GM19452 (cell line): ENCODE data around the gene SDHA.
"Not testable (repeated sequence)": the region's sequence is repeated elsewhere in the genome, so short reads cannot be mapped to it uniquely, and the experiment has no call there.

Experiments used
- ATAC-seq: cut with Tn5 transposase; IDR thresholded peaks from one replicate; pipeline ENCODE4 v1.9.1; 2021; ENCODE audit not compliant: unreplicated experiment

The SDHA gene

GRCh38 chr5:251975-252374 is 33.9 kb downstream of the SDHA start:
- ATAC-seq, result not testable (repeated sequence)

- ATAC-seq, result no peak
These were observed 34.4 kb downstream of the SDHA start for GRCh38 chr5:252546-252945.

DNA sequence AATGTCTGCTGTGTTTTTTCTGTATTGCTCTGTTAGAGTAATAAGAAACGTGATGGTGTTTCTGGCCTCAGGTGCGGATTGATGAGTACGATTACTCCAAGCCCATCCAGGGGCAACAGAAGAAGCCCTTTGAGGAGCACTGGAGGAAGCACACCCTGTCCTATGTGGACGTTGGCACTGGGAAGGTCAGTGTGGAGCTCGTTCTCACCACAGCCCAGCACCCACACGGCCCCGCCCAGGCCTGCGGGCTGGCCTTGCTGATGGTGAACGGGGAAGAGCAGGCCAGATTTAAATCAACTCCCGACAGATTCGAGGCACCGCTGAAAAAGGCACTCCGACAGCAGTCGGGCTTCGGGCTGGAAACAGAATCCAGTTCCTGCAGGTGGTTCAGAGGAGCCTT is 36.2 kb downstream of the SDHA start:
- ATAC-seq, result not testable (repeated sequence)

DNA sequence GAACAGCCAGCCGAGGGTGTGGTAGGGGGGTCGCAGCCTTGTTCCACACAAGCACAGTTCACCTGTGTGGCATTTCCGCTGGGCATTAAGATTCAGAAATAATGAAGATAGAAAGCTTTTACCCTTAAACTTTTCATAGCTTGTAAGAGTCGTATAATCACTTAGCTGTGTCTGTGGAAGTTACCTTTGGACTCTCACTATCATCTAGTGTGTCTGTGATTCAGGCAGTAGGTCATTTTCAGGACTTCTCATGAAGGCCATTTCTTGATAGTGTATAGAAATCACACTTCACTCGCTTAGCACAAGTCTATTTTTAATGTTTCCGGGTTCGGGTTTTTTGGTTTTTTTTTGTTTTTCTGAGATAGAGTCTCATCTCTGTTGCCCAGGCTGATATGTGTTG is 37.0 kb downstream of the SDHA start:
- ATAC-seq, result not testable (repeated sequence)

DNA sequence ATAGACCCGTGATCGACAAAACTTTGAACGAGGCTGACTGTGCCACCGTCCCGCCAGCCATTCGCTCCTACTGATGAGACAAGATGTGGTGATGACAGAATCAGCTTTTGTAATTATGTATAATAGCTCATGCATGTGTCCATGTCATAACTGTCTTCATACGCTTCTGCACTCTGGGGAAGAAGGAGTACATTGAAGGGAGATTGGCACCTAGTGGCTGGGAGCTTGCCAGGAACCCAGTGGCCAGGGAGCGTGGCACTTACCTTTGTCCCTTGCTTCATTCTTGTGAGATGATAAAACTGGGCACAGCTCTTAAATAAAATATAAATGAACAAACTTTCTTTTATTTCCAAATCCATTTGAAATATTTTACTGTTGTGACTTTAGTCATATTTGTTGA is 38.2 kb downstream of the SDHA start:
- ATAC-seq, result not testable (repeated sequence)

DNA sequence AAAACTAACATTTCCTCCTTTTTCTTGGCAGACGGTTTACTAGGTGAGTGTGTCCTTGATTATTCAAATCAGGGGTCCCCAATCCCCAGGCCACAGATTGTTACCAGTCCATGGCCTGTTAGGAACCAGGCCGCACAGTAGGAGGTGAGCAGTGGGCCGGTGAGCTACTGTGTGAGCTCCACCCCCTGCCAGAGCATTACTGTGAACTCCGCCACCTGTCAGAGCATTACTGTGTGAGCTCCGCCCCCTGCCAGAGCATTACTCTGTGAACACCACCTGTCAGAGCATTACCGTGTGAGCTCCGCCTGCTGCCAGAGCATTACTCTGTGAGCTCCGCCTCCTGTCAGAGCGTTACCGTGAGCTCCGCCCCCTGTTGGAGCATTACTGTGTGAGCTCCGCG is 39.0 kb downstream of the SDHA start:
- ATAC-seq, result no peak

DNA sequence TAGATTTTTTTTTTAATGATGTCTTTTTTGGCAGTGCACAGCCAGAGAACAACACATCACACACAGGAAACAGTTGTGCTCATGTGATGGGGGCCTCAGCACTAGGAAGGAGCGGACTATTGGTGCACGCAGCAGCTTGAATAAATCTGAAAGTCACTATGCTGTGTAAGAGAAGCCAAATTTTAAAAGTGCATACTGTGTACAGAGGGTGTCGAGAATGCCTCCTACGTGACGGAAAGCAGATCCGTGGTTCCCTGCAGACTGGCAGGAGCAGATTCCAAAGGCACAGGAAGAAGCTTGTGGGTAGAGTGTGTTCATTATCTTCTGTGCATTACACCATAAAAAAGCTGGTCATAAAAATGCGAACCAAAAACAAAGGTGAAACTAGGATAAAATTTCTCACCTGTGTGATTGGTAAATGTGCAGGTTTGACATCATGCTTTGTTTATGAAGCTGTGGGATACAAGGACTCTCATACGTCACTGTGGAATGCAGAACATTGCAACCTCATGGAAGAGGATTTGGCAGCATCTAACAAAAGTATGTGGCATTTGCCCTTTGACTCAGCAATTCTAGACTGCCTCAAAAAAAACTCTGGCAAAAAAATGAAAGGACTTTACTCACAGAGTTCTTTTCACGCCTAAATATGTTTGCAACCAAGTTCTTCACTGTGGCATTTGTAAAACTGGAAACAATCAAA is 45.3 kb downstream of the SDHA start:
- ATAC-seq, result not testable (repeated sequence)

DNA sequence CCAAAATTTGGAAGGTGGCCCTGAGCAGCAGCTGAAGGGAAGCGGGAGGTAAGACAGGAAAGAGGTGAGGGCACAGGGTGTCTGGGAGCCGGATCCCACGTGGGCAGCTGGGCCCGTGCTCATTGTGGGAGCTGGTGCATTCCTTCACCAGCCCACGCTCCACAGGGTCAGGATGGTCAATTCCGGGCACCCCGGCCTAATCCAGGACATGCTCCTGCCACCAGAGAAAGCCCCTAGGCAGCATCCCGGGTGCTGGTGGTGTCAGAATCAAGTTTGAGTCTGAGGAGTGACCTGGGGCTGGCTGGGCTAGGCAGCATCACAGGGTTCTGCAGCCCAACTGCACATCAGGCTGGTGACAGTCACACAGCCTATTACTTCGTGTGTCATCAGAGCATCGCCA is 46.2 kb downstream of the SDHA start:
- ATAC-seq, result no peak

DNA sequence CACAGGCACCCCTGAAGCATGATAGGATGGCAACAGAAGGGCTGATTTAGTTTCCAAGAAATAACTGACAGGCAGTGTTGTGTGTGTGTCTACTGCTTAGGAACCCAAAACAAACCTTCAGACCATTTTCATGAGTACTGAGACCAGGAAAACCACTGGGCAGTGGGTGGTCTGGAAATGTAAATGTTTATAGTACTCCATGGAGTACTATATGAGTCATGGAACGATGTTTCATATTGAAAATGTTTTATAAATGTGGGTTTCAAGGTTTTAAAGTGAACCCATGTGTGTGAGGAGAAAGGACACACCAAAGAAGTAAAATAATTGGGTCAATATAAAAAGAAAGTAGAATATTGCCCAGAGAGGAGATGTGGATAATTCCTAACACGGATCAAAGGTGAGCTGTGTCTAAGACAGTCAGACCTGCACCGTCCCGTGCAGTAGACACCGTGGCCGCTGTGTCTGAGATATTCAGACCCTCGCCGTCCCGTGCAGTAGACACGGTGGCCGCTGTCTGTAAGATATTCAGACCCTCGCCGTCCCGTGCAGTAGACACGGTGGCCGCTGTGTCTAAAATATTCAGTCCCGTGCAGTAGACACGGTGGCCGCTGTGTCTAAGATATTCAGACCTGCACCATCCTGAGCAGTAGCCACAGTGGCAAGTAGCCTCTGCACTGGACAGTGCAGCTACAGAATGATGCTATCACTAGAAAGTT is 48.3 kb downstream of the SDHA start:
- not testable (repeated sequence) for ATAC-seq

GRCh38 chr5:267716-268115 is 49.6 kb downstream of the SDHA start:
- no peak for ATAC-seq

DNA sequence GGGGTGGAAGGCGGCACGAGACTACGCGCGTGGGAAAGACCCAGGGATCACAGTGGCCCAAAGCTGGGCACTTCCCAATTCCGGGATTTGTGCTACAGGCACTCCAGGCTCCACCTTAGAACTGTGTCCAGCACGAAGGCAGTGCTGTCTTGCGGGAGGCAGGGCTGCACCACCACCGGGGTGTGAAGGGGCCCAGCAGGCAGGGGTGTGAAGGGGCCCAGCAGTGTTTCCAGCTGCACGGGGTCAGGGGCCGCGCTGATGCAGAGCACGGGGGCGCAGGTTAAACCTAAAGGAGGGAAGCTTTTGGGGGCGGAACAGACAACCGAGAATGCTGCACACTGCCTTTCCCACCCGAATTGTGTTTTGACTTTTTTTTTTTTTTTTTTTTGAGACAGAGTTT is 52.2 kb downstream of the SDHA start:
- ATAC-seq, result no peak

GRCh38 chr5:271828-272167 is 53.7 kb downstream of the SDHA start:
- not testable (repeated sequence) for ATAC-seq

GRCh38 chr5:273091-273490 is 55.0 kb downstream of the SDHA start:
- ATAC-seq, result not testable (repeated sequence)

- not testable (repeated sequence) for ATAC-seq
These were observed 55.4 kb downstream of the SDHA start for GRCh38 chr5:273491-273890.

DNA sequence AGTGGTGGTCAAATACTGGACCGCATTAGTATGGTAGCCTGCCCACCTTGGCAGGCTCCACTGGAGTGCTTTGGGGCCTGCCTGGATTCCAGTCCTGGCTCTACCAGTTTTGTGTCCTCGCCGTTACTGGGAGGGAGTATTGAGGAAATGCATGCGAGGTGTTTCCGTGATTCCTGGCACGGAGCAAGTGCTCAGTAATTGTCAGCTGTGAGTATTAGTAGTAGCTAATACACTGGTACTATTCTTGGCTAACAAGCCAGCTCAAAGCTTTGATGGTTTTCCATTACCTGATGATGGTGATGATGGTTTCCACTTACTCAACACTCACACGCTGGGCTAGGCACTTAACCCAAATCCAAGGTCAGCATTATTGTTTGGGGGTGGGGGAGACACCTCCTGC is 56.2 kb downstream of the SDHA start:
- ATAC-seq, result not testable (repeated sequence)

- no peak for ATAC-seq
These were observed 60.5 kb downstream of the SDHA start for GRCh38 chr5:278646-279045.

DNA sequence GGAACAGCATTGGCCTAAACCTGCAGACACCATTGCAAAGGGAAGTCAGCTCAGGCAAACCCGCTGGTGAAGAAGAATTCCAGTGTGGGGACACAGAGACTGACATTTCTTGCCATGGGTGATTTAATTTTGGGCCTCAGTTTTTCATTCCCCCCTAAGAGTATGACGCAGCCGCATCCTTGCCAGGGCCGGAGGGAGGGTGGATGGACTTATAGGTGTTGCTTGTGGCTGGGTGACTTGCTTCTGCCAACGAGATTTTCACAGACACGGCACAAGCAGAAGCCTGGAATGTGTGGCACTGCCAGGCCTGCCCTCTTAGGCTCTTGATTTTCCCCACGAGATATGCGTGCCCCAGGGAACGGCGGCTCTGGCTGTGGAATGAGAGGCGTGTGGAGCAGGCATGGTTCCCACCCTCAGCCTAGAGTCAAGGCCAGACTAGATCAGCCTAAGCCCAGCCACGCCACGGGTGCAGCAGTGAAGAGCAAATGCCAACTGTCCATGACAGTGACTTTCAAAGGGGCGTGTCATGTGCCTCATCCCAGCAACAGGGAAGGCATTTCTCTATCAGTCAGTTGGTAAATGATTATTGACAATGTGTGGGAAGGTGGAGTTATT is 61.0 kb downstream of the SDHA start:
- ATAC-seq, result not testable (repeated sequence)

- ATAC-seq, result no peak
These were observed 68.0 kb downstream of the SDHA start for GRCh38 chr5:285991-286557.

GRCh38 chr5:290200-290599 is 72.1 kb downstream of the SDHA start:
- not testable (repeated sequence) for ATAC-seq

GRCh38 chr5:291345-291744 is 73.2 kb downstream of the SDHA start:
- ATAC-seq, result not testable (repeated sequence)

DNA sequence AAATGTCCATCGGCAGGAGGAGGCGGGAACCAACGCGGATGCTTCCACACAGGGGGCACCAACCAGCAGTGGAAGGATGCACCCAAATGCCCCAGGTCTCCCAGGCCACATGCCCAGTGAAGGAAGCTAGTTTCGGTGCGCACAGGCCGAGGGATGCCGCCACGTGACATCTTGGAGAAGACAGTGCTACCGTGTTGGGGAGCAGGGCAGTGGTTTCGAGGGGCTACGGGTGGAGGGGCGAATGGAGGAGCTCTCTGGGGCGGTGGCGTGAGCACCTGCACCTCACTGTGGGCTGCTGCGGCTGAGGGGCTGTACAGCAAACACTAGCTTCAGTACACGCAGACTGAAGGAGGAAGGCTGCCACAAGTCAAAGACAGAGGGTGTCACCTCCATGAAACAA is 76.7 kb downstream of the SDHA start:
- ATAC-seq, result not testable (repeated sequence)

DNA sequence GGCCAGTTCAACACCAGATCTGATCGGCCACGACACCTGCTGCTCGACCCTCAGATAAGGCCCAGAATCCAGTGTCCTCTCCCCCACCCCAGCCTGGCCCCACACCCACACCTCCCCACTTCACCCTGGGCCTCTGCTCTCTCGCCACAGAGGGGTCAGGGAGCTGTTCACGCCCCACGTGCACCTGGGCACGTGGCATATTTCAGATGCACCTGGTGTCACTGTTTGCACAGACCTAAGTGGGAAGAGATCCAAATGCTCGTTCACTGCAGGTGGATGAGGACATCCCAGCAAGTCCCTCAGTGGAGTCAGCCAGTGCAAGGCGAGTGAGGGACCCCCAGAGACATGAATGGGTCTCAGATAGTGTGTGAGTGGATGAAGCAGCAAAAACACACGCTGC is 78.1 kb downstream of the SDHA start:
- not testable (repeated sequence) for ATAC-seq
